DOHH2 (cell line): ENCODE measurements around the gene GNA14.

ENCODE experiments used
- EZH2phosphoT487 ChIP-seq: fragments of 200-600 bp; sonication (generic); IDR thresholded peaks from 2 replicates; pipeline ENCODE4 v1.6.1; 2017; ENCODE audit warnings: borderline replicate concordance, mild to moderate bottlenecking, antibody characterized with exemption, low read length, moderate library complexity, mixed read lengths
- TF ChIP-seq, protein P1 (sequence below): fragments of 200-600 bp; sonication (generic); IDR thresholded peaks from one replicate; pipeline ENCODE4 v1.5.1; 2014; ENCODE audit warnings: antibody characterized with exemption, mild to moderate bottlenecking, low read depth, low read length; ENCODE audit not compliant: poor library complexity, severe bottlenecking

DNA sequence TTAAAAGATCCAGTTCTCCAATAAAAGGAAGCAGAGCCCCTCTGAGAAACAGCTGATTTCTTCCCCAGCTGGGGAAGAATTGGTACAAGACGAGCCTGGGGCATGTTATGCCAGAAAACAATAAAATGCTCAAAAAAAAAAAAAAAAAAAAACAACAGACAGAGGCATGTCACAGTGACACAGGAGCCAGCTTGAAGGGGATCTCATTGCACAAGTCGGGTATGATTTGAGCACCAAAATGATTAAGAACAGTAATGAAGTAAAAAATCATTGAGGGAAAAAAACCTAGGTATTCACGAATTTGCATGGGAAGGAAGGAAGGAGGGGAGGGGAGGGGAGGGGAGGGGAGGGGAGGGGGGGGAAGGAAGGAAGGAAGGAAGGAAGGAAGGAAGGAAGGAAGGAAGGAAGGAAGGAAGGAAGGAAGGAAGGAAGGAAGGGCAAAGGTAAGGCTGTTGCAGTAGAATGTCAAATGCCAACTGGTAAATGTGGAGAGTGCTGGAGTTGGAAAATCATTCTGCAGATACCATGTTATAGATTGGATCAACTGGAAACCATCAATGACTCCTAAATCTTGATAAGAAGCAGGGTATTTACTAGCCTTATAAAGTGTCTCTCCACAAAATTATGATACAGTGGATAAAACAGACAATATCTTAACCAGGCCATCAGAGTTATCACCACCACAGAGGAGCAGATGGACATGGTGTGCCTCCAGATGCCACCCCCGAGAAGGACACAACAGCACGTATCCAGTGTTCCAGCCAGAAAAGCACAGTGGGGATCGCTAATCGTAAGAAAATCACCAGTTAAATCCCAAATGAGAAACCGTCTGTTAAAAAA is 7.2 kb downstream of the GNA14 start:
- TF ChIP-seq, protein P1, sequence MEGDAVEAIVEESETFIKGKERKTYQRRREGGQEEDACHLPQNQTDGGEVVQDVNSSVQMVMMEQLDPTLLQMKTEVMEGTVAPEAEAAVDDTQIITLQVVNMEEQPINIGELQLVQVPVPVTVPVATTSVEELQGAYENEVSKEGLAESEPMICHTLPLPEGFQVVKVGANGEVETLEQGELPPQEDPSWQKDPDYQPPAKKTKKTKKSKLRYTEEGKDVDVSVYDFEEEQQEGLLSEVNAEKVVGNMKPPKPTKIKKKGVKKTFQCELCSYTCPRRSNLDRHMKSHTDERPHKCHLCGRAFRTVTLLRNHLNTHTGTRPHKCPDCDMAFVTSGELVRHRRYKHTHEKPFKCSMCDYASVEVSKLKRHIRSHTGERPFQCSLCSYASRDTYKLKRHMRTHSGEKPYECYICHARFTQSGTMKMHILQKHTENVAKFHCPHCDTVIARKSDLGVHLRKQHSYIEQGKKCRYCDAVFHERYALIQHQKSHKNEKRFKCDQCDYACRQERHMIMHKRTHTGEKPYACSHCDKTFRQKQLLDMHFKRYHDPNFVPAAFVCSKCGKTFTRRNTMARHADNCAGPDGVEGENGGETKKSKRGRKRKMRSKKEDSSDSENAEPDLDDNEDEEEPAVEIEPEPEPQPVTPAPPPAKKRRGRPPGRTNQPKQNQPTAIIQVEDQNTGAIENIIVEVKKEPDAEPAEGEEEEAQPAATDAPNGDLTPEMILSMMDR: no peak
- TF ChIP-seq EZH2phosphoT487: no peak
